Endothelial cell of umbilical vein (primary cell): Measurements from ENCODE around the gene GSG1L. TPM values are rescaled to one million over a fixed set of nuclear protein-coding genes. Genes with fewer than 3 reads are reported as not detected.

Source experiments
- BruUV-seq: library from RNA; stranded (reverse); fragments of 400-500 nt; replicated peaks from 2 replicates; lab custom pipeline; 2021; lab: Mats Ljungman, UMichigan
- CTCF ChIA-PET: fragments of 300-600, 350-600 bp; sonication (Branson Sonifier 250); formaldehyde crosslinking; loops from one replicate; lab custom pipeline; 2021; ENCODE audit warnings: antibody characterized with exemption, inconsistent platforms; lab: Charles Lee
- POLR2A ChIA-PET: fragments of 300-600, 350-600 bp; sonication (Branson Sonifier 250); formaldehyde crosslinking; loops from one replicate; lab custom pipeline; 2021; ENCODE audit warnings: antibody characterized with exemption, inconsistent platforms; lab: Charles Lee
- DNase-seq: peaks from one replicate; pipeline ENCODE4 v3.0.0-alpha.2; 2011; ENCODE audit warnings: low read depth, low spot score
- FAIRE-seq: peaks from 2 replicates; lab custom pipeline; 2011; peaks lifted over from hg19 to GRCh38; lab: Jason Lieb, UNC
- H2AFZ ChIP-seq: 2 replicates; pipeline ENCODE4 v1.6.0; 2012; ENCODE audit warnings: low read depth, low read length, control low read depth, inconsistent platforms
- H3K27ac ChIP-seq: 2 replicates; pipeline ENCODE4 v1.5.1; 2011; ENCODE audit warnings: low read depth, mild to moderate bottlenecking, control low read depth, low read length, moderate library complexity; ENCODE audit not compliant: insufficient read depth
- H3K27me3 ChIP-seq, 2 experiments: 2 replicates each; pipeline versions ENCODE4 v1.6.0 to v1.6.1; 2011; ENCODE audit warnings: low read length in 2 of 2, mixed read lengths in 1 of 2; ENCODE audit not compliant: control insufficient read depth in 2 of 2, insufficient read depth in 2 of 2
- H3K36me3 ChIP-seq, 2 experiments: 2 replicates in 1 of 2; 3 replicates in 1 of 2; pipeline ENCODE4 v1.5.1; 2011; ENCODE audit warnings: low read length in 2 of 2, mild to moderate bottlenecking in 1 of 2, moderate library complexity in 1 of 2; ENCODE audit not compliant: control insufficient read depth in 2 of 2, insufficient read depth in 2 of 2; ENCODE audit errors: extremely low read depth in 1 of 2
- H3K4me1 ChIP-seq: 3 replicates; pipeline ENCODE4 v1.5.1; 2011; ENCODE audit warnings: mild to moderate bottlenecking, low read length; ENCODE audit not compliant: control insufficient read depth, insufficient read depth; ENCODE audit errors: extremely low read depth
- H3K4me2 ChIP-seq: 2 replicates; pipeline ENCODE4 v1.6.1; 2011; ENCODE audit warnings: low read length, control low read depth, mixed read lengths; ENCODE audit not compliant: insufficient read depth
- H3K4me3 ChIP-seq, 3 experiments: fragments of 200-600 bp in 1 of 3; sonication (generic), shearing (Covaris generic) in 1 of 3; replicated peaks in 1 of 3; 2 replicates each; pipeline ENCODE4 v1.5.1; 2011 to 2016; ENCODE audit warnings: control low read depth in 3 of 3, low read length in 3 of 3, mild to moderate bottlenecking in 2 of 3, inconsistent platforms in 1 of 3, low read depth in 1 of 3, moderate library complexity in 1 of 3; ENCODE audit not compliant: insufficient read depth in 1 of 3
- H3K79me2 ChIP-seq: 2 replicates; pipeline ENCODE4 v1.6.0; 2012; ENCODE audit warnings: low read length, inconsistent platforms; ENCODE audit not compliant: control insufficient read depth, insufficient read depth
- H3K9ac ChIP-seq: replicated peaks from 2 replicates; pipeline ENCODE3; 2011; ENCODE audit warnings: low read length, control low read depth; ENCODE audit not compliant: insufficient read depth; ENCODE audit errors: extremely low read depth
- H3K9me1 ChIP-seq: replicated peaks from 3 replicates; pipeline ENCODE4 v1.6.0; 2011; ENCODE audit warnings: mild to moderate bottlenecking, low read length; ENCODE audit not compliant: control insufficient read depth, insufficient read depth; ENCODE audit errors: extremely low read depth
- H3K9me3 ChIP-seq: replicated peaks from 2 replicates; pipeline ENCODE4 v1.5.1; 2012; ENCODE audit warnings: low read length, inconsistent platforms; ENCODE audit not compliant: control insufficient read depth, insufficient read depth
- H4K20me1 ChIP-seq: replicated peaks from 2 replicates; pipeline ENCODE3; 2011; ENCODE audit warnings: mild to moderate bottlenecking, low read length; ENCODE audit not compliant: control insufficient read depth, insufficient read depth; ENCODE audit errors: extremely low read depth
- CTCF ChIP-seq, 2 donors: IDR thresholded peaks; 1 replicate in 1 of 2; 2 replicates in 1 of 2; pipeline ENCODE4 v1.5.1; 2011; ENCODE audit warnings: low read length in 2 of 2, mild to moderate bottlenecking in 2 of 2, moderate library complexity in 2 of 2, control low read depth in 1 of 2, inconsistent platforms in 1 of 2, low read depth in 1 of 2; ENCODE audit not compliant: insufficient read depth in 1 of 2; ENCODE audit errors: extremely low read depth in 1 of 2
- EZH2 ChIP-seq: IDR thresholded peaks from 2 replicates; pipeline ENCODE4 v1.6.1; 2012; ENCODE audit warnings: borderline replicate concordance, low read depth, mild to moderate bottlenecking, moderate library complexity, low read length, inconsistent platforms; ENCODE audit not compliant: severe bottlenecking
- FOS ChIP-seq: IDR thresholded peaks from 2 replicates; pipeline ENCODE4 v1.6.1; 2011; ENCODE audit warnings: mild to moderate bottlenecking, low read length, moderate library complexity, borderline replicate concordance; ENCODE audit not compliant: insufficient read depth
- GATA2 ChIP-seq: IDR thresholded peaks from 2 replicates; pipeline ENCODE4 v1.7.0; 2011; ENCODE audit warnings: low read depth, mild to moderate bottlenecking, moderate library complexity, mixed read lengths, low read length; ENCODE audit not compliant: insufficient read length, insufficient read depth
- JUN ChIP-seq: IDR thresholded peaks from 2 replicates; pipeline ENCODE4 v1.6.1; 2011; ENCODE audit warnings: borderline replicate concordance, low read depth; ENCODE audit not compliant: insufficient read length, insufficient read depth
- MYC ChIP-seq: IDR thresholded peaks from one replicate; pipeline ENCODE4 v1.6.1; 2011; ENCODE audit warnings: mild to moderate bottlenecking, low read depth, low read length
- POLR2A ChIP-seq: IDR thresholded peaks from 2 replicates; pipeline ENCODE4 v1.6.1; 2012; ENCODE audit warnings: low read depth, mild to moderate bottlenecking, control low read depth, low read length
- POLR2AphosphoS5 ChIP-seq: IDR thresholded peaks from 2 replicates; pipeline ENCODE4 v1.6.1; 2012; ENCODE audit warnings: low read depth, mild to moderate bottlenecking, control low read depth, low read length, moderate library complexity; ENCODE audit not compliant: insufficient read depth
- dilution Hi-C: fragments of 300-500 bp; cut with MboI; formaldehyde crosslinking; loops from one replicate; pipeline ENCODE4 v1.15.0; 2019; ENCODE audit warnings: low sequenced_read_pairs; ENCODE audit not compliant: extremely low pct_ligation_motif_present
- intact Hi-C: fragments of 100-400 bp; cut with micrococcal nuclease; formaldehyde crosslinking; loops from one replicate; pipeline ENCODE4 v1.10.0; 2022
- polyA plus RNA-seq, 4 experiments: library from polyadenylated mRNA; depleted of rRNA in 3 of 4; stranded (reverse) in 3 of 4; unstranded in 1 of 4; fragments of >200 nt; gene quantifications; 2 replicates each; pipeline versions ENCODE4 v1.2.1 to v1.2.3, GENCODE V29; 2011 to 2012; ENCODE audit warnings: missing spikeins in 1 of 4
- total RNA-seq: library from RNA; stranded (reverse); gene quantifications from 2 replicates; pipeline ENCODE4 v1.2.3, GENCODE V29; 2021
- TF ChIP-seq, protein P1 (sequence below): IDR thresholded peaks from 2 replicates; pipeline ENCODE4 v1.6.1; 2011; ENCODE audit not compliant: insufficient read depth, insufficient read length

The GSG1L gene
- total and polyA plus RNA-seq, 2 donors (not counting 3 experiments of a cell fraction or from before 2014, with no cell fraction given) = 0.06 TPM; not detected in 1

GRCh38 chr16:27960619-27961295, 102.8 kb downstream of the GSG1L start:
- no peak for FAIRE-seq
- no peak for DNase-seq
- no peak overlapping the region for H3K4me2 ChIP-seq
- no peaks in the 10 kb centered on the region for H3K4me1 ChIP-seq
- H3K27me3 ChIP-seq = no peaks in the 10 kb centered on the region
- BruUV-seq = no TSS peak
- H3K36me3 ChIP-seq = no peaks in the 10 kb centered on the region
- dilution Hi-C loops = no loop called here
- H3K79me2 ChIP-seq = no peaks in the 10 kb centered on the region
- POLR2A ChIA-PET = no interaction called here
- no peaks in the 10 kb centered on the region for H3K9me3 ChIP-seq
- intact Hi-C loops = no loop called here
- no peak overlapping the region for H3K9ac ChIP-seq
- no peak overlapping the region for H3K4me3 ChIP-seq
- TF ChIP-seq CTCF (IDR thresholded peaks at IDR 0.05; ENCODE audit: extremely low read depth in 1 of 2, insufficient read depth in 1 of 2, low read depth in 1 of 2, low read length in 2 of 2) (no peak), MYC (no peak), FOS (no peak), EZH2 (no peak), POLR2AphosphoS5 (no peak), GATA2 (no peak), JUN (no peak), POLR2A (no peak)
- TF ChIP-seq, protein P1, sequence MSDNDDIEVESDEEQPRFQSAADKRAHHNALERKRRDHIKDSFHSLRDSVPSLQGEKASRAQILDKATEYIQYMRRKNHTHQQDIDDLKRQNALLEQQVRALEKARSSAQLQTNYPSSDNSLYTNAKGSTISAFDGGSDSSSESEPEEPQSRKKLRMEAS = no peak
- H2AFZ ChIP-seq = no peak overlapping the region
- H4K20me1 ChIP-seq = no peaks in the 10 kb centered on the region
- no peak overlapping the region for H3K27ac ChIP-seq
- no peaks in the 10 kb centered on the region for H3K9me1 ChIP-seq
- CTCF ChIA-PET = no interaction called here
